Chondrocyte (in vitro differentiated cells): ENCODE results near the gene NAE1. TPM values are rescaled to one million over a fixed set of nuclear protein-coding genes. Genes with fewer than 3 reads are reported as not detected.

ENCODE experiments used
- DNase-seq: peaks from one replicate; pipeline ENCODE4 v3.0.0; 2021; ENCODE audit warnings: mixed read lengths, low spot score
- H3K27ac Mint-ChIP-seq: one replicate; pipeline ENCODE4 v1.8.0; 2021; ENCODE audit warnings: mild to moderate bottlenecking, moderate library complexity, mixed read lengths; ENCODE audit not compliant: unreplicated experiment
- H3K27me3 Mint-ChIP-seq: 2 replicates; pipeline ENCODE4 v1.8.0; 2021; ENCODE audit warnings: low read depth, mixed read lengths
- H3K36me3 Mint-ChIP-seq: 2 replicates; pipeline ENCODE4 v1.8.0; 2021; ENCODE audit warnings: low read depth, mixed read lengths
- H3K4me1 Mint-ChIP-seq: 2 replicates; pipeline ENCODE4 v1.8.0; 2021; ENCODE audit warnings: low read depth, mild to moderate bottlenecking, mixed read lengths
- H3K4me3 Mint-ChIP-seq: one replicate; pipeline ENCODE4 v1.8.0; 2021; ENCODE audit warnings: mild to moderate bottlenecking, moderate library complexity, mixed read lengths; ENCODE audit not compliant: unreplicated experiment
- H3K9me3 Mint-ChIP-seq: 2 replicates; pipeline ENCODE4 v1.8.0; 2021; ENCODE audit warnings: low read depth, mixed read lengths
- total RNA-seq: library from RNA; stranded (reverse); gene quantifications from 3 replicates; pipeline ENCODE4 v1.2.1, GENCODE V29; 2021
- TF ChIP-seq, protein P1 (sequence below): fragments of 200-600 bp; sonication (generic); IDR thresholded peaks from 2 replicates; pipeline ENCODE4 v1.5.0; 2021; ENCODE audit warnings: antibody characterized with exemption, mild to moderate bottlenecking, moderate library complexity

NAE1 gene
- total RNA-seq, 1 donor from 2014 or later: 47.8 TPM

DNA sequence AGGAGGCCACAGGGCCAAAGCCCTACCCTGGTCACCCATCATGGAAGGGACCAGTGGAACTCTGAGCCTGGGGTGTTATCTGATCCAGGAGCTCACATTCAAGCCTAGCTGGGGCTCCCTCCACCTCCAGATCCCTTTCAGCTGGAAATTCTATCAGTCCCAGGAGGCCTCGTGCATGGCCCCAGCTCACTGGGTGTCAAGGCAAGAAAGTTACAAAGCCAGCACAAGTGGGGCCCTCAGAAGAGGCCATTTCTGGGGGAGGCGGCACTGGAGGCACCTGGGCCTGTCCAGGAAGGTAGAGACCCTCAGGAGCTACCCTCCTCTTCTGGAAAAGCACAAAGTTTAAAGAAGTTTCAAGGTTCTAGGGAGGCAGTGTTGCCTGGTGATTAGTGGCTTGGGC lies 18.2 kb upstream of the NAE1 start:
- Mint-ChIP-seq H3K36me3 (peaks cover 3% of the 10 kb centered on the region), H3K4me1 (peaks cover 14% of the 10 kb centered on the region), H3K4me3 (no peak overlapping the region), H3K27me3 (peaks cover 19% of the 10 kb centered on the region), H3K27ac (no peak overlapping the region), H3K9me3 (no peaks in the 10 kb centered on the region)
- TF ChIP-seq, protein P1, sequence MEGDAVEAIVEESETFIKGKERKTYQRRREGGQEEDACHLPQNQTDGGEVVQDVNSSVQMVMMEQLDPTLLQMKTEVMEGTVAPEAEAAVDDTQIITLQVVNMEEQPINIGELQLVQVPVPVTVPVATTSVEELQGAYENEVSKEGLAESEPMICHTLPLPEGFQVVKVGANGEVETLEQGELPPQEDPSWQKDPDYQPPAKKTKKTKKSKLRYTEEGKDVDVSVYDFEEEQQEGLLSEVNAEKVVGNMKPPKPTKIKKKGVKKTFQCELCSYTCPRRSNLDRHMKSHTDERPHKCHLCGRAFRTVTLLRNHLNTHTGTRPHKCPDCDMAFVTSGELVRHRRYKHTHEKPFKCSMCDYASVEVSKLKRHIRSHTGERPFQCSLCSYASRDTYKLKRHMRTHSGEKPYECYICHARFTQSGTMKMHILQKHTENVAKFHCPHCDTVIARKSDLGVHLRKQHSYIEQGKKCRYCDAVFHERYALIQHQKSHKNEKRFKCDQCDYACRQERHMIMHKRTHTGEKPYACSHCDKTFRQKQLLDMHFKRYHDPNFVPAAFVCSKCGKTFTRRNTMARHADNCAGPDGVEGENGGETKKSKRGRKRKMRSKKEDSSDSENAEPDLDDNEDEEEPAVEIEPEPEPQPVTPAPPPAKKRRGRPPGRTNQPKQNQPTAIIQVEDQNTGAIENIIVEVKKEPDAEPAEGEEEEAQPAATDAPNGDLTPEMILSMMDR: no peak
- DNase-seq: peak; percentile 30

DNA sequence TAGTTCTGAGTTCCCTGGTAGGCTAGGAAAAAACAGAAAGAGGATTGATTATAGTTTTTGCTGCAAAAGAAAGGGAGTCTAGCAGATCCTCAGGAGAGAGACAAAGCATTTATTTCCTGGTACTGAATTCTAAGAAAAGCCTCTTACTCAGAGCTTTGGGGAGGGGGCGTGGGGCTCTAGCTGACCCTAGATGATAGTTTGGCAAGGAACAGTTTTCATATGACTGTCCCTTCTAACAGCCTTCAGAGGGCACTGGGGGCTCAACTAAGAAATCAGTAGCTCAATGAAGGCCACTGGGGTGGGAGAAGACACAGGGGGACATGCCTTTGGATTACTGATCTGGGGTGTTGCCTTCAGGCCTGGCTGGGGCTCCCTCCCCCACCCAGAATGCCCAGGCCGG lies 17.4 kb upstream of the NAE1 start:
- peaks cover 19% of the 10 kb centered on the region for H3K4me1 Mint-ChIP-seq
- no peaks in the 10 kb centered on the region for H3K9me3 Mint-ChIP-seq
- H3K36me3 Mint-ChIP-seq: peaks cover 3% of the 10 kb centered on the region
- H3K4me3 Mint-ChIP-seq: no peak overlapping the region
- H3K27ac Mint-ChIP-seq: no peak overlapping the region
- TF ChIP-seq, protein P1: no peak
- H3K27me3 Mint-ChIP-seq: peaks cover 21% of the 10 kb centered on the region
- DNase-seq: no peak

DNA sequence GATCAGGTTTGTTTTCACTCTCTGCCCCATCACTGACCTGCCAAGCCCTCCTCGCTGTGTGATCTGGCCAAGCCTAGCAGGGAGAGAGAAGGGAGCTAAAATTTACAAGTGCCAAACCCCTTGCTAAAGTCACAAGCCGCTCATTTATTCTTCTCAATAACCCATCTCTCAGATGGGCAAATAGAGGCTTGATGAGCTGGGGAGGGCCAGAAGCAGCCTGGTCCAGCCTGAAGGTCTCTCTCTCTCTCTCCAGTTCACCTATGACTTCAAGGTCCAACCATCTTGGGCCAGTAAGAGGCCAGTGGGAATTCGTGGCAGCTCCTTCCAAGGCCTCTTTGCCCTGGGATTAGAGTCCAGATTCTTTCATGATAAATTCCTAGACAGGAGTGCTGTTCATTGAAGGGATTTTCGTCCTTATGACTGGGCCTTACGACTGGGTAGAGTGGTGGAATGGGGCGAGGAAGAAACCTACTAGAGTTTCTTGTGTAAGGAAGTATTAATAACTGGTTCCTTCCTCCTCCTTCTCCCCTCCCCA lies 16.8 kb upstream of the NAE1 start:
- Mint-ChIP-seq H3K27me3 (peaks cover 24% of the 10 kb centered on the region), H3K36me3 (peaks cover 6% of the 10 kb centered on the region)
- DNase-seq: peak; percentile 2

DNA sequence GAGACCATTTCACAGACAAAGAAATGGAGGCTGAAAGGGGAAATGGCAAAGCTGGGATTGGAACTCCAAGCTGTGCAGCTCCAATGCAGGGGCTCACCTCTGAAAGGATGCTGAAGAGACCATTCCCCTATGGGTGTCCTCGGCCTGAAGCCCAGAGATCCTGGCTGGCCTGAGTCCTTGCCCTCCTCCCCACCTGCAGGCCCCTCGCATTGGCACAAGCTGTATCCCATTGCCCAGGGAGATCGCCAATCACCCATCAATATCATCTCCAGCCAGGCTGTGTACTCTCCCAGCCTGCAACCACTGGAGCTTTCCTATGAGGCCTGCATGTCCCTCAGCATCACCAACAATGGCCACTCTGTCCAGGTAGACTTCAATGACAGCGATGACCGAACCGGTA lies 16.1 kb upstream of the NAE1 start:
- no peak for DNase-seq
- Mint-ChIP-seq H3K36me3 (peaks cover 6% of the 10 kb centered on the region), H3K4me1 (peaks cover 25% of the 10 kb centered on the region), H3K9me3 (no peaks in the 10 kb centered on the region), H3K4me3 (no peak overlapping the region), H3K27ac (no peak overlapping the region), H3K27me3 (peaks cover 24% of the 10 kb centered on the region)
- TF ChIP-seq, protein P1: no peak

More for the DNA sequence above, 16.8 kb upstream of the NAE1 start:
- Mint-ChIP-seq H3K4me1 (peaks cover 25% of the 10 kb centered on the region), H3K9me3 (no peaks in the 10 kb centered on the region), H3K4me3 (no peak overlapping the region), H3K27ac (no peak overlapping the region)
- TF ChIP-seq, protein P1: no peak

DNA sequence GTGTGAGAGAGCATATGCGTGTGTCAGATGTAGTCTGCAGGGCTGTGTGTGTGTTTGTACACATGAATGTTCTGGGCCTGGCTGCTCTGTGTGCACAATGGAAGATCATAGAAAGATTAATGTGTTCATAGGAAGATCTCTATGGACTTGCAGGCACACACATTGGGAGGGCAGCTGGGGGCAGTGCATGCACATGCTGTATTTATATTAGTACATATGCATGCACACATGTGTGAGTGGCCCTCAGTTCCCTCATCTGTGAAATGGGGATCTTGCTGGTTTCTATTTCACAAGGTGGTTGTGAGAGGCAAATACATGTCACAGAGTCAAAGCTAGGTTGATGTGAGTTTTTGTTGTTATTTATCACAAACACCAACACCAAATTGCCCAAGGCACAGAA lies 15.5 kb upstream of the NAE1 start:
- peaks cover 24% of the 10 kb centered on the region for H3K27me3 Mint-ChIP-seq
- H3K4me1 Mint-ChIP-seq: peaks cover 25% of the 10 kb centered on the region
- H3K9me3 Mint-ChIP-seq: no peaks in the 10 kb centered on the region
- TF ChIP-seq, protein P1: no peak
- no peak for DNase-seq
- H3K4me3 Mint-ChIP-seq: no peak overlapping the region
- peaks cover 6% of the 10 kb centered on the region for H3K36me3 Mint-ChIP-seq
- no peak overlapping the region for H3K27ac Mint-ChIP-seq
